ENCODE results near the gene HASPIN.
"Not testable (repeated sequence)": the region's sequence is repeated elsewhere in the genome, so short reads cannot be mapped to it uniquely, and the experiment has no call there.

The HASPIN gene

DNA sequence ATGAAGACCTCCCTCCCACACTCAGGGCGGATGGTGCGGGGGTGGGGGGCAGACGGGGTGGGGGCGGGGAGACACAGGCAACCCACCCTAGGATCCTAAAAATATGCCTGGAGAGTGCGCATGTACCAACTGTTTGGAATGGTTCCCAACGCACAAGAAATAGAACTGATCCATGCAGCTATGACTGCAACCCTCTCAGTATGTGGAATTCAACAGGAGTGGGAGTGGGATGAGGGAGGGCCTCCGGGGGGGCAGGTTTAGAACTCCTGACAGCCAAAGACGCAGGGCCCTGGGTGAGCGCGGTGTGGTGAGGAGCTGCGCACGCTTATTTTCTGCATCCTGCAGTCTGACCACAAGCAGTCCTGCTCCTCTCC is 26.6 kb upstream of the HASPIN start:
- DNase-seq (ENCODE audit: insufficient read length, low spot score) = no peak
- no peak for FAIRE-seq
- TF ChIP-seq CTCF (IDR thresholded peaks at IDR 0.05; ENCODE audit: insufficient read depth, missing control alignments) = no peak

GRCh38 chr17:3698139-3698538 is 25.6 kb upstream of the HASPIN start:
- DNase-seq (ENCODE audit: insufficient read length, low spot score) (no peak), FAIRE-seq (no peak)
- TF ChIP-seq CTCF (IDR thresholded peaks at IDR 0.05; ENCODE audit: insufficient read depth, missing control alignments) = no peak

DNA sequence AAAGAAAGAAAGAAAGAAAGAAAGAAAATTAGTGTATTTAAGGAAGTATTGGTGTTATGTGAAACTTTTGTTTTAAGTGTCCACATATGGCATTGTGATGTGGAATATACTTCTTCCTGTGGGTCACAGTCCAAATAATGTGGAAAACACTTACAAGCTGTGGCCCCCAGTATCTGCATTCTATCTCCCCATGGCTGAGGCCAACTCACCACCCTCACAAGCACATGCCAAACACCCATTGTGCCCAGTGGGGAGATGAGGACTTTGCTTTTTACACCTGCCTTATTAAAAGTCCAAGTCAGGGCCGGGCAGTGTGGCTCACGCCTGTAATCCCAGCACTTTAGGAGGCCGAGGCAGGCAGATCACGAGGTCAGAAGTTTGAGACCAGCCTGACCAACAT is 23.8 kb upstream of the HASPIN start:
- no peak for DNase-seq (ENCODE audit: insufficient read length, low spot score)
- FAIRE-seq = no peak
- TF ChIP-seq CTCF (IDR thresholded peaks at IDR 0.05; ENCODE audit: insufficient read depth, missing control alignments) = no peak

GRCh38 chr17:3702041-3702539 is 21.6 kb upstream of the HASPIN start:
- FAIRE-seq; DNase-seq (ENCODE audit: insufficient read length, low spot score): not testable (repeated sequence)

DNA sequence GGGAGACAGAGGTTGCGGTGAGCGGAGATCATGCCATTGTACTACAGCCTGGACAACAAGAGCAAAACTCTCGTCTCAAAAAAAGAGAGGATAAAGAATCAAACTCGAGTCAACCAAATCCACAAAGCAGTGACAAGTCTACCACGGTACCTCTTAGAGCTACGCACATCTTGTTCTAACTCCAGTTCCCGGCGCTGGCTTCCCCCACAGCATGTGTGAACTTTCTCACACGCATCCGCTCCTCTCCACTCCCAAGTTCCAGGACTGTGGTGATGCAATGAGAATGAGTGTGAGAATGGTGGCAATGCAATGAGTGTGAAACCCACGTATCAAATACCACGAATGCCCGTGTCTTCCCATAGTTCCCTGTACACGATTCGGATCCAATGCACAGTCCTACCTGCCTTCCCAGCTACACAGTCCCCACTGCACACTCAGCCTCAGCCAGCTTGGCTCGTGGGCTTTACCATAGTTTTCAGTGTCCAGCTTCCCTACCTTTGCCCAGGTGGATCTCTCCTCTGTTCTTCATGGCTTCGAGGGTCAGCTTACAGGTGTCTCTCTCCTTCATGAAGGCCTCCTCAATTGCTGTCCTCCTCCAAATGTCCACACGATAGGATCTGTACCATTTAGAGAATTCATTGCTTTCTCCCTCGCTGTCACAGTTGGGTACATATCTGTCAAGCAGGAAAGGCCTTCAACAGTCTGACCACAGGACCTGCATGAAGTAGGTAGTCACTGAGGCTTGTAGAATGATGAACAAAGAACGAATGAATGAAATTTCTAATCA is 18.6 kb upstream of the HASPIN start:
- FAIRE-seq = no peak
- no peak for TF ChIP-seq CTCF (IDR thresholded peaks at IDR 0.05; ENCODE audit: insufficient read depth, missing control alignments)
- no peak for DNase-seq (ENCODE audit: insufficient read length, low spot score)

DNA sequence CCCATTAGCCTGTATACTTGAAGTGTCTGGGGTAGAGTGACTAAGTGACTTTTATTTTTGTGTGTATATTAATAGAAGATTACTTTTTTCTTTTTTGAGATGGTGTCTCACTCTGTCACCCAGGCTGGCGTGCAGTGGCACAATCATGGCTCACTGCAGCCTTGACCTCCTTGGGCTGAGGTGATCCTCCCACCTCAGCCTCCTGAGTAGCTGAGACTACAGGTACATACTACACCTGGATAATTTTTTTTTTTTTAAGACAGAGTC is 18.1 kb upstream of the HASPIN start:
- not testable (repeated sequence) for FAIRE-seq; DNase-seq (ENCODE audit: insufficient read length, low spot score)

- no peak for TF ChIP-seq CTCF (IDR thresholded peaks at IDR 0.05; ENCODE audit: insufficient read depth, missing control alignments)
- FAIRE-seq = no peak
Measured at GRCh38 chr17:3708366-3708765, 15.3 kb upstream of the HASPIN start.

DNA sequence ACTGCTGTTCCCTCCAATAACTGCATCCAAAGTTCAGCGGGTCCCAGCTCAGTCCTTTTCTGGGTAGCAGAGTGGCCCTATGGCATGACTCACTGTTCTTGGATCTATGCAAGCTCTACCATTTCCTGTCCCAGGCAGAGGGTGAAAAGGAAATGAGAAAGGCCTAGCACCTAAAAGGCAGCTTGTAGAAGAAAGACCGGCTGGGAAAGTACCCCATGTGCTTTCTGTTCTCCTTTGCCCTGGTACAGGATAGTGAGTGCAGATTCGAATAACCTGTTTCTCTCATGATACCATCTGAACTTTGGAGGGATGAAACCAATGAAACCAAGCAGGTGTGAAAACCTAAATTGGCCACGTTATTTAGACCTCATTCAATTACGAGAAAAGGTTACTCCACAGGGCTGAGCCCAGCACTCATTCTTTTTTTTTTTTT is 12.7 kb upstream of the HASPIN start:
- TF ChIP-seq CTCF (IDR thresholded peaks at IDR 0.05; ENCODE audit: insufficient read depth, missing control alignments) = no peak
- FAIRE-seq (no peak), DNase-seq (ENCODE audit: insufficient read length, low spot score) (no peak)

More at GRCh38 chr17:3708366-3708765, 15.3 kb upstream of the HASPIN start:
- DNase-seq (ENCODE audit: insufficient read length, low spot score) = no peak

All from D721Med (cell line).